ENCODE results near the gene ABCD3.

DNA sequence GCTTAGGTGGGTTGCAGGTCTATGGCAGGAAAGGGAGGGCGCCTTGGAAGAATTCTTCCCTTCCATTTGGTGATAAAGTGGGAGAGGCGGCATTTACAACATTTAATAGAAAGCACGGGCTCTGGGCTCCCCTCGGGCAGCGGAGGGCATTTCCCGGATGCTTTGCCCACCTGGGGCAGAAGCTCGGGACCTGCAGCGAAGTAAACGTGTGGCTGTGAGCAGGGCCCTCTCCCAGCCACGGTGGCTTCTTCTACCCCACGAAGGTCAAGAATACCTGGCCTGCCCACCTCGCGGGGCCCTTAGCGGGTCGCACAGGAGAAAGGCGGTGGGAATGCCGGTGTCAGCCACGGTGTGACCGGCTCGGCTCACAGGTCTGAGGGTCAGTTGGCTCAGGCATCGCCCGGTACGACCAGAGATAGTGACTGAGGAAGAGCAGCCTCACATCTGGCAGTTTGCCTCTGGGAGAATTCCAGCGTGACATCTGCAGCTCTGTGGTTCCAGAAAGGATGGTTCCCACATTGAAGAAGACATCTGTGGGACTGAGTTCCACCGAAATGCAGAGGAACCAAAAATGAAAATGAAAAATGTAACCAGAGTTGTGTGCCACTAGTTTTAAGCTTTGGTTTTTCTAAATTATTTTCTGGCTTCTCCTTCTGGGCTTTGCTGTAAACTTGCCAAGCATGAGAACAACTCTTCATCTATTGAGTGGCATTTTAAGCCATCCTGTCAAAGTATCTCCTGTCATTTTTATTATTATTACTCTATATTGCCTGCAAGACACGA lies 124.1 kb downstream of the ABCD3 start:
- TF ChIP-seq CTCF (IDR thresholded peaks at IDR 0.05), result no peak
- no peak for TF ChIP-seq MYC (IDR thresholded peaks at IDR 0.05; ENCODE audit: borderline replicate concordance, low read length)
- no peak for TF ChIP-seq POLR2AphosphoS2 (conservative IDR thresholded peaks at IDR 0.05; ENCODE audit: low read length)
- no peak for TF ChIP-seq MAFK (IDR thresholded peaks at IDR 0.05; ENCODE audit: partially characterized antibody)
- TF ChIP-seq SMC3 (IDR thresholded peaks at IDR 0.05), result no peak

Measured in A549 (cell line).